NCI-H1092 treated with DMSO at 0.1 percent for 48 hours (cell line): Measurements from ENCODE around the gene NR1I3.
A peak's percentile ranks its signal among the peaks of the same experiment; 100 is the strongest.

Source experiments
- DNase-seq: peaks from one replicate; lab custom pipeline; 2025; lab: John Stamatoyannopoulos, UW

The NR1I3 gene

DNA sequence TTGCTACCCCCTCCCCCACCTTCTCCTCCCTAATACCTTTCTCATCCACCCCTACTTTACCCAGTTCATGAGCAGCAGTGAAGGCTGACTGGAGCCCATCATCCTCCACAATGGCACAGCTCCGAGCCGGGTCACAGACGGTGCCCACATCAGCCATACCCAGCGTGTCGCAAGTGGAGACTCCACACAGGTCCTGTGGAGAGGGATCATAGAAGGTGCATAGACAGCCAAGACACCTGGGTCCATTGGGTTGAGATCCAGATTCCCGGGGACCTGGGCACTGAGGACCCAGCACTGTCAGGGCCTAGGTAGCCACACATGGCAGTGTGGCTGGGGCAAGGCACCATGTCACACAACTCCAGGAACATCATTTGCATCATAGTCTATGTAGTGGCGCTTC, 41.9 kb downstream of the NR1I3 start:
- DNase-seq, result no peak

- no peak for DNase-seq
Observed at GRCh38 chr1:161195171-161195570, 42.8 kb downstream of the NR1I3 start.

DNA sequence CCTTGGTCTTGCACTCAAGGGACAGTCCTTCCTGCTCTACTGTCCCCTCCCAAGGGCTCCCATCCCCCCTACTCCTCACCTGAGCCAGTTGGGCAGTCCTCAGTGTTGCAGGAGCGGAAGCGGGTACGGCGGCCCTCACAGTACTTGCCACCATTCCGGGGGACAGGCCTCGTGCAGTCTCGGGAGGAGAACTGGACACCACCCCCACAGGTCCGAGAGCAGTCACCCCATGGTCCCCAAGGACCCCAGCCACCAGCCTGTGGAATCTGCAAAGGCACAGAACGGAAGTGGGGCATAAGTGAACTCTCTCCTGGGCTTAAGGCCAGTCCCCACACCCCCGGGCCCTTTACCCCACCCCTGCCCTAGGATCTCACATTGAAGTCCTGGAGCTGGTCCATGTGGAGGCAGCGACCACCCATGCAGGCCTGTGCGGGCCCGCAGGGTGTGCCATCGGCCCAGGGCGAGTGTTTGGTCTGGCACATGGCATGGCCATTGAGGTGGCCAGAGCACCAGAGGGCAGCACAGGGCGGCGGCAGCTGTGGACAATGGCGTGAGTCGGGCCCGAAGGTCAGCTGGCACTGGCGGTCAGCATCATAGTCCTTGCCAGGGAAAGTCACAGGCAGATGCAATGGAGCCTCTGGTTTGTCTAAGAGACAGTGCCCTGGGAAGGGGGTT, 44.3 kb downstream of the NR1I3 start:
- DNase-seq, result no peak

DNA sequence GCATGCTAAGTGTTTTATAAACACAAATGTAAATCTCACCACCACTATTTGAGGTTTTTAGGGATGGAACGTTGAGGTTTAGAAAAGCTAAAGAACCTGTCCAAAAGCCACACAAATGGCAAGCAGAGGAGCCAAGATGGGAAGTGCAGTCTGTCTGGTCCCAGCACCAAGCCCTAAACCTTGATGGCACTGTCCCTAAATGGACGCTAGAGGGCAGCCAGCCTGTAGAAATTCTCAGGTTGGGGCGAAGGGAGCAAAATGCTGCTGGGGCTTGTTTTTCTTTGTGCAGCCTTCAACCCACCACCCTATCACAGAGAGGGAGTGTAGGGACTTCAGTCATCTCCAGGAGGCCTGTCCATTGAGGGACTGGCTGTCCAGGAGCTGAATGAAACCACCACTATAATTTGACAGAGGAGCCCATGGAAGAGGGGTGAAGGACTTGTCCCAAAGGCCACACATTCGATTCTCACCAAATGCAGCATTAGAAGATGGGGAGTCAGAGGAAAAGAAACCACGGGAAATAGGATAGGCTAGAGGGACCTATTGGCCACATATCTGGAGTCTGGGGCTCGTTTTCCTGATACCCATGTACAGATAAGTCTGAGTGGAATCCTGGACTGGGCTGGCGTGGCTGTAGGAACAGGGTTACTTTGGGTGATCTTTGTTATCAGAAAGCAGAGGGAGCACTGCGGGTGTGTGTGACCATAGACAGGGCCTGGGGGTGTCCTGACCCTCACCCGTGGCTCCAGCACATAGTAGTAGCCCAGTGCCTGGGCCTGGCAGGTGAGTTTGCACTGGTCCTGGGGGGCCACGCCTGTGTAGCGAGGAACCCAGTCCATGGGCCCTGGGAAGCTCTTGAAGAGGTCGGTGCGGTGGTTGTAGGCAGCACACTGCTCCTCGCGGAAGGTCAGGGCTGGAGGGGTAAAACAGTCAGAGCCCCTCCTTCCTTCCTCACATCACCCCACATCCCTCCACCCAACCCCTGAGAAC, 45.2 kb downstream of the NR1I3 start:
- peak; percentile 57 for DNase-seq

- DNase-seq, result no peak
Observed at GRCh38 chr1:161191971-161192370, 46.0 kb downstream of the NR1I3 start.

GRCh38 chr1:161190962-161191521, 47.0 kb downstream of the NR1I3 start:
- no peak for DNase-seq

DNA sequence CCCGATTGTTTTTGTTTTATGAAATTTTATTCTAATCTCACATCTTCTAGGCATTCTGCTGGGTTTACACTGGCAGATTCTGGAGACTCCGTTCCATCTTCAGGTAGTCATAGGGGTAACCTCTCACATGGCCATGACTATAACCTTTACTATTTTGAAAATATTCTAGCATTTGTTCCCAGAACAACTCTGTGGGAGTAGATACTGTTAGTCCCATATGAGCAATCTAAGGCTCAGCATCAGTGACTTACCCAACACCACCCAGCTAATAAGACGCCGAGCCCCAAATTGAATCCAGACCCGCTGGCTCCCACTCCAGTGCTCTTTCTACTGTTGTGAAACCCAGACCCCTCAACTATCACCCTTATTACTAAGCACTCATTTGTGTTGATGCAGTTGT, 49.0 kb downstream of the NR1I3 start:
- no peak for DNase-seq

GRCh38 chr1:161188381-161188780, 49.6 kb downstream of the NR1I3 start:
- no peak for DNase-seq

DNA sequence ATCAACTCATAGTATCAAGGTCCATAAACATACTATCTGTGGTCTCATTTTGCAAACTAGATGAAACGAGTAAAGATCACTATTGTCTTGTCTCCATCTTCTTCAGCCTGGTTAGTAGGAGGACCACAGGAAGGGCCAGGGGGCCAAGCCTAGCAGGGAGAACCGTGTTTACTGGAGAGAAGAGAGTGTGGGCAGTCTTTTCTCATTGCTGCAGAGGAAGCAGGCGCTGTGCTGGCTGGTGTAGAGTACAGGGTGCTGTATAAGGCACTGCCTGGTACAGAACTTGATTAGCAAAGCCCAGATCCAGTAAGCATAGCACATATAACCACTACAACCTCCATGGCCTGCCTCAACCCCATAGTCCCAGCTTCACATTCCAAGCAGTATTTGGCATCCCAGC, 50.7 kb downstream of the NR1I3 start:
- no peak for DNase-seq

GRCh38 chr1:161185732-161186311, 52.2 kb downstream of the NR1I3 start:
- no peak for DNase-seq

GRCh38 chr1:161185282-161185682, 52.7 kb downstream of the NR1I3 start:
- peak; percentile 64 for DNase-seq

GRCh38 chr1:161182214-161182613, 55.8 kb downstream of the NR1I3 start:
- DNase-seq, result no peak

DNA sequence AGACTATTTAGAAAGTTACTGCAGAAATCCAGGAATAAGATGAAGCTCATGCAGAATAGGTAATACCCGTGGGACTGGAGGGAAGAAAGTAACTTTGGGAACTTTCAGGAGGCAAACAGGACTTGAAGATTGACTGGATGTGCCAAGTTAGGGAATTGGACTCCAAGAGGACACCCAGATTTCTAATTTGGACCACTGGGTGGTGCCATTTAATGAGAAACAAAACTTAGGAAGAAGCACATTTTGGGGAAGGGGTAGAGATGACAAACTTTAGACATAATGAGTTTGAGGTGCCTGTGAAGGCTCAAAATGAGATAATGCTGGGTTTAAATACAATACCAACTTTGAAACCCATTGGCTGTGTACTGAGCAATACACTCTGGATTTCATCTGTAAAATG, 57.4 kb downstream of the NR1I3 start:
- DNase-seq, result no peak

DNA sequence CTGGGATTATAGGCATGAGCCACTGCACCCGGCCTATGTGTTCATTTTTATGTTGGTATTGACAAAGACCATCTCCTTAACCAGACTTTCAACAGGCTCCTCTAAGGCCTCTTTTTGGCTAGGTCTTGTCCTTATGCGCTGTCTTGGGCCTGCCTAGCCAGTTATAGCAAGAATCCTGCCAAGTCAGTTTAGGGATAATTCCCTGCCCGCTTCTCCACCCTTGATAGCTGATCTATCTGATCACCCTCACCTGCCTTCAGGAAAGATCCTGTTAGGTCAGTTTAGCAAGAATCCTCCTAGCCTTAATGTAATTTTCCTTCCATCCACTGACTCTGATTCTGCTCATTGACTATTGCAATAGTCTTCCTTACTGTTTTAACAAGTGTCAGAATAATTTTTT, 58.3 kb downstream of the NR1I3 start:
- no peak for DNase-seq
